Activated T-helper 1 cell treated with anti-CD3 and anti-CD28 coated beads, Interleukin-12 subunit alpha, Interleukin-12 subunit beta, Interleukin-2, Interleukin-4 antibody, amounts not matched to agents 30 ng/mL and 10 ng/mL and 1 ng/mL, durations not matched to agents 14 hours and 24 hours and 36 hours (primary cell): ENCODE results near the gene FAM240B. TPM values are rescaled to one million over a fixed set of nuclear protein-coding genes. Genes with fewer than 3 reads are reported as not detected.

Experiments used
- DNase-seq: peaks from one replicate; pipeline ENCODE4 v3.0.0; 2021; ENCODE audit warnings: low spot score
- H3K27ac Mint-ChIP-seq: one replicate; pipeline ENCODE4 v1.8.0; 2021; ENCODE audit warnings: mild to moderate bottlenecking, mixed read lengths
- H3K27me3 Mint-ChIP-seq: one replicate; pipeline ENCODE4 v1.8.0; 2022; ENCODE audit warnings: mild to moderate bottlenecking, moderate library complexity, mixed read lengths; ENCODE audit not compliant: insufficient read depth
- H3K36me3 Mint-ChIP-seq: one replicate; pipeline ENCODE4 v1.8.0; 2021; ENCODE audit warnings: low read depth, mixed read lengths
- H3K4me1 Mint-ChIP-seq: one replicate; pipeline ENCODE4 v1.8.0; 2021; ENCODE audit warnings: low read depth, mixed read lengths
- H3K4me3 Mint-ChIP-seq: one replicate; pipeline ENCODE4 v1.8.0; 2021; ENCODE audit warnings: mild to moderate bottlenecking, moderate library complexity, mixed read lengths
- H3K9me3 Mint-ChIP-seq: one replicate; pipeline ENCODE4 v1.8.0; 2021; ENCODE audit warnings: mixed read lengths
- intact Hi-C: fragments of 100-400 bp; cut with micrococcal nuclease; formaldehyde crosslinking; loops from one replicate; pipeline ENCODE4 v1.15.1; 2024
- total RNA-seq: library from RNA; stranded (reverse); gene quantifications from 2 replicates; pipeline ENCODE4 v1.2.3, GENCODE V29; 2022

FAM240B gene
- total RNA-seq, 1 donor from 2014 or later = not detected

- no peaks in the 10 kb centered on the region for H3K4me1 Mint-ChIP-seq
- H3K4me3 Mint-ChIP-seq = no peak overlapping the region
- no peaks in the 10 kb centered on the region for H3K9me3 Mint-ChIP-seq
- DNase-seq = no peak
- no peaks in the 10 kb centered on the region for H3K36me3 Mint-ChIP-seq
- H3K27ac Mint-ChIP-seq = no peak overlapping the region
- no peaks in the 10 kb centered on the region for H3K27me3 Mint-ChIP-seq
- intact Hi-C loops = no loop called here
Observed at GRCh38 chr9:38727497-38728001, 7.6 kb upstream of the FAM240B start.

- no peaks in the 10 kb centered on the region for H3K27me3 Mint-ChIP-seq
- intact Hi-C loops = no loop called here
- H3K27ac Mint-ChIP-seq = no peak overlapping the region
- H3K4me1 Mint-ChIP-seq = no peaks in the 10 kb centered on the region
- H3K36me3 Mint-ChIP-seq = no peaks in the 10 kb centered on the region
- H3K9me3 Mint-ChIP-seq = no peaks in the 10 kb centered on the region
- no peak for DNase-seq
- no peak overlapping the region for H3K4me3 Mint-ChIP-seq
Observed at GRCh38 chr9:38724754-38725153, 4.8 kb upstream of the FAM240B start.

GRCh38 chr9:38718148-38718547 lies 1.8 kb downstream of the FAM240B start:
- Mint-ChIP-seq H3K36me3 (no peaks in the 10 kb centered on the region), H3K4me3 (no peak overlapping the region), H3K27ac (no peak overlapping the region), H3K4me1 (no peaks in the 10 kb centered on the region), H3K9me3 (no peaks in the 10 kb centered on the region), H3K27me3 (no peaks in the 10 kb centered on the region)
- intact Hi-C loops = no loop called here
- DNase-seq = no peak

- Mint-ChIP-seq H3K4me1 (no peaks in the 10 kb centered on the region), H3K9me3 (no peaks in the 10 kb centered on the region), H3K36me3 (no peaks in the 10 kb centered on the region), H3K27me3 (peaks cover 2% of the 10 kb centered on the region), H3K4me3 (no peak overlapping the region), H3K27ac (no peak overlapping the region)
- DNase-seq = no peak
- intact Hi-C loops = no loop called here
Observed at GRCh38 chr9:38715684-38716083, 4.2 kb downstream of the FAM240B start.

- no peaks in the 10 kb centered on the region for H3K36me3 Mint-ChIP-seq
- intact Hi-C loops = no loop called here
- DNase-seq = no peak
- peaks cover 2% of the 10 kb centered on the region for H3K27me3 Mint-ChIP-seq
- no peak overlapping the region for H3K27ac Mint-ChIP-seq
- H3K4me1 Mint-ChIP-seq = no peaks in the 10 kb centered on the region
- H3K4me3 Mint-ChIP-seq = no peak overlapping the region
- no peaks in the 10 kb centered on the region for H3K9me3 Mint-ChIP-seq
Observed at GRCh38 chr9:38713426-38713825, 6.5 kb downstream of the FAM240B start.

GRCh38 chr9:38708759-38709158 lies 11.2 kb downstream of the FAM240B start:
- DNase-seq = no peak
- Mint-ChIP-seq H3K27ac (no peak overlapping the region), H3K36me3 (no peaks in the 10 kb centered on the region), H3K9me3 (no peaks in the 10 kb centered on the region), H3K4me3 (no peak overlapping the region), H3K4me1 (no peaks in the 10 kb centered on the region), H3K27me3 (peaks cover 2% of the 10 kb centered on the region)
- intact Hi-C loops = no loop called here

GRCh38 chr9:38707885-38708637 lies 11.9 kb downstream of the FAM240B start:
- no peaks in the 10 kb centered on the region for H3K4me1 Mint-ChIP-seq
- no peak overlapping the region for H3K27ac Mint-ChIP-seq
- intact Hi-C loops = no loop called here
- peaks cover 2% of the 10 kb centered on the region for H3K27me3 Mint-ChIP-seq
- no peak for DNase-seq
- H3K4me3 Mint-ChIP-seq = no peak overlapping the region
- H3K36me3 Mint-ChIP-seq = no peaks in the 10 kb centered on the region
- H3K9me3 Mint-ChIP-seq = no peaks in the 10 kb centered on the region

GRCh38 chr9:38706493-38706892 lies 13.4 kb downstream of the FAM240B start:
- Mint-ChIP-seq H3K9me3 (no peaks in the 10 kb centered on the region), H3K27ac (no peak overlapping the region), H3K27me3 (no peaks in the 10 kb centered on the region), H3K36me3 (no peaks in the 10 kb centered on the region), H3K4me1 (no peaks in the 10 kb centered on the region), H3K4me3 (no peak overlapping the region)
- no peak for DNase-seq
- intact Hi-C loops = no loop called here

GRCh38 chr9:38705917-38706316 lies 14.0 kb downstream of the FAM240B start:
- no peaks in the 10 kb centered on the region for H3K27me3 Mint-ChIP-seq
- no peak overlapping the region for H3K27ac Mint-ChIP-seq
- H3K36me3 Mint-ChIP-seq = no peaks in the 10 kb centered on the region
- no peak overlapping the region for H3K4me3 Mint-ChIP-seq
- no peak for DNase-seq
- no peaks in the 10 kb centered on the region for H3K9me3 Mint-ChIP-seq
- no peaks in the 10 kb centered on the region for H3K4me1 Mint-ChIP-seq
- intact Hi-C loops = no loop called here

- H3K4me3 Mint-ChIP-seq = no peak overlapping the region
- no peaks in the 10 kb centered on the region for H3K9me3 Mint-ChIP-seq
- no peaks in the 10 kb centered on the region for H3K36me3 Mint-ChIP-seq
- no peaks in the 10 kb centered on the region for H3K4me1 Mint-ChIP-seq
- H3K27ac Mint-ChIP-seq = no peak overlapping the region
- DNase-seq = no peak
- H3K27me3 Mint-ChIP-seq = peaks cover 1% of the 10 kb centered on the region
- intact Hi-C loops = no loop called here
Observed at GRCh38 chr9:38700695-38701094, 19.2 kb downstream of the FAM240B start.

- Mint-ChIP-seq H3K27ac (no peak overlapping the region), H3K4me1 (no peaks in the 10 kb centered on the region)
- intact Hi-C loops = no loop called here
Observed at GRCh38 chr9:38699337-38699736, 20.6 kb downstream of the FAM240B start.

GRCh38 chr9:38697776-38698300 lies 22.1 kb downstream of the FAM240B start:
- H3K4me3 Mint-ChIP-seq = no peak overlapping the region
- intact Hi-C loops = no loop called here

More at GRCh38 chr9:38699337-38699736, 20.6 kb downstream of the FAM240B start:
- no peak overlapping the region for H3K4me3 Mint-ChIP-seq
- H3K9me3 Mint-ChIP-seq = no peaks in the 10 kb centered on the region
- H3K27me3 Mint-ChIP-seq = peaks cover 1% of the 10 kb centered on the region
- no peak for DNase-seq
- H3K36me3 Mint-ChIP-seq = no peaks in the 10 kb centered on the region

GRCh38 chr9:38696999-38697398 lies 22.9 kb downstream of the FAM240B start:
- no peak overlapping the region for H3K4me3 Mint-ChIP-seq
- no peaks in the 10 kb centered on the region for H3K9me3 Mint-ChIP-seq
- no peak overlapping the region for H3K27ac Mint-ChIP-seq
- H3K27me3 Mint-ChIP-seq = peaks cover 1% of the 10 kb centered on the region
- H3K4me1 Mint-ChIP-seq = no peaks in the 10 kb centered on the region
- no peak for DNase-seq
- no peaks in the 10 kb centered on the region for H3K36me3 Mint-ChIP-seq
- intact Hi-C loops = no loop called here

More at GRCh38 chr9:38697776-38698300, 22.1 kb downstream of the FAM240B start:
- no peak overlapping the region for H3K27ac Mint-ChIP-seq
- H3K27me3 Mint-ChIP-seq = peaks cover 1% of the 10 kb centered on the region
- DNase-seq = no peak
- no peaks in the 10 kb centered on the region for H3K9me3 Mint-ChIP-seq
- H3K4me1 Mint-ChIP-seq = no peaks in the 10 kb centered on the region
- no peaks in the 10 kb centered on the region for H3K36me3 Mint-ChIP-seq
